Hepatocyte (in vitro differentiated cells): ENCODE results near the gene RPS6KA5. TPM values are rescaled to one million over a fixed set of nuclear protein-coding genes. Genes with fewer than 3 reads are reported as not detected.

Experiments used
- DNase-seq: peaks from one replicate; pipeline ENCODE4 v3.0.0-alpha.2; 2016; ENCODE audit warnings: low spot score
- H2AFZ ChIP-seq: fragments of 200-600 bp; sonication (generic); 2 replicates; pipeline ENCODE4 v1.6.0; 2016; ENCODE audit warnings: antibody characterized with exemption, mild to moderate bottlenecking
- H3K27ac ChIP-seq: fragments of 200-600 bp; sonication (generic); 2 replicates; pipeline ENCODE4 v1.5.1; 2016; ENCODE audit warnings: mild to moderate bottlenecking
- H3K27me3 ChIP-seq: fragments of 200-600 bp; sonication (generic); 2 replicates; pipeline ENCODE4 v1.6.1; 2016
- H3K36me3 ChIP-seq: fragments of 200-600 bp; sonication (generic); replicated peaks from 2 replicates; pipeline ENCODE4 v1.5.1; 2016; ENCODE audit warnings: low read depth; ENCODE audit not compliant: insufficient read depth
- H3K4me1 ChIP-seq: fragments of 200-600 bp; sonication (generic); 2 replicates; pipeline ENCODE4 v1.5.1; 2016; ENCODE audit warnings: mild to moderate bottlenecking, moderate library complexity; ENCODE audit not compliant: insufficient read depth
- H3K4me2 ChIP-seq: fragments of 200-600 bp; sonication (generic); 2 replicates; pipeline ENCODE4 v1.6.0; 2016
- H3K4me3 ChIP-seq: fragments of 200-600 bp; sonication (generic); 2 replicates; pipeline ENCODE4 v1.5.1; 2016; ENCODE audit warnings: mild to moderate bottlenecking
- H3K79me2 ChIP-seq: fragments of 200-600 bp; sonication (generic); 2 replicates; pipeline ENCODE4 v1.6.0; 2017; ENCODE audit warnings: mild to moderate bottlenecking
- H3K9me2 ChIP-seq: fragments of 200-600 bp; sonication (generic); replicated peaks from 2 replicates; pipeline ENCODE4 v1.6.0; 2017; ENCODE audit warnings: mild to moderate bottlenecking; ENCODE audit not compliant: insufficient read depth
- H3K9me3 ChIP-seq: fragments of 200-600 bp; sonication (generic); 2 replicates; pipeline ENCODE4 v1.5.1; 2016; ENCODE audit warnings: low read depth, mild to moderate bottlenecking
- H4K20me1 ChIP-seq: fragments of 200-600 bp; sonication (generic); 2 replicates; pipeline ENCODE4 v1.6.0; 2016; ENCODE audit warnings: mild to moderate bottlenecking; ENCODE audit not compliant: insufficient read depth, poor library complexity, severe bottlenecking
- EZH2 ChIP-seq: fragments of 200-600 bp; sonication (generic); IDR thresholded peaks from 2 replicates; pipeline ENCODE4 v1.6.1; 2016; ENCODE audit warnings: antibody characterized with exemption, mild to moderate bottlenecking, borderline replicate concordance
- EZH2phosphoT487 ChIP-seq: fragments of 200-600 bp; sonication (generic); IDR thresholded peaks from one replicate; pipeline ENCODE4 v1.6.1; 2018; ENCODE audit warnings: antibody characterized with exemption, mild to moderate bottlenecking, low read depth, moderate library complexity; ENCODE audit not compliant: unreplicated experiment, severe bottlenecking
- WGBS: methylation state at CpG from one replicate; pipeline ENCODE4 v1.1.6; 2016; ENCODE audit warnings: low lambda C conversion rate; ENCODE audit errors: missing lambda C conversion rate; 5-methylcytosine and 5-hydroxymethylcytosine counted together
- polyA plus RNA-seq: library from polyadenylated mRNA; unstranded; fragments of >200 nt; fragmentation: Nextera tagmentation; extraction: Ambion mirVana; gene quantifications from 2 replicates; pipeline ENCODE4 v1.2.1, GENCODE V29; 2016
- total RNA-seq: library from RNA; depleted of rRNA; stranded (reverse); fragments of >200 nt; gene quantifications from 2 replicates; pipeline ENCODE4 v1.2.3, GENCODE V29; 2014
- TF ChIP-seq, protein P1 (sequence below): fragments of 200-600 bp; sonication (generic); IDR thresholded peaks from 2 replicates; pipeline ENCODE4 v1.5.1; 2016; ENCODE audit warnings: antibody characterized with exemption, mild to moderate bottlenecking; ENCODE audit not compliant: poor library complexity

RPS6KA5 gene
- total and polyA plus RNA-seq, 2 experiments from 2014 or later: 4.8 to 6.3 TPM

GRCh38 chr14:90907178-90907577, 153.3 kb downstream of the RPS6KA5 start:
- 96% methylated on average over 3 of the region's 3 CpGs for WGBS
- DNase-seq: no peak
- no peak for TF ChIP-seq EZH2phosphoT487
- TF ChIP-seq EZH2: no peak
- TF ChIP-seq, protein P1, sequence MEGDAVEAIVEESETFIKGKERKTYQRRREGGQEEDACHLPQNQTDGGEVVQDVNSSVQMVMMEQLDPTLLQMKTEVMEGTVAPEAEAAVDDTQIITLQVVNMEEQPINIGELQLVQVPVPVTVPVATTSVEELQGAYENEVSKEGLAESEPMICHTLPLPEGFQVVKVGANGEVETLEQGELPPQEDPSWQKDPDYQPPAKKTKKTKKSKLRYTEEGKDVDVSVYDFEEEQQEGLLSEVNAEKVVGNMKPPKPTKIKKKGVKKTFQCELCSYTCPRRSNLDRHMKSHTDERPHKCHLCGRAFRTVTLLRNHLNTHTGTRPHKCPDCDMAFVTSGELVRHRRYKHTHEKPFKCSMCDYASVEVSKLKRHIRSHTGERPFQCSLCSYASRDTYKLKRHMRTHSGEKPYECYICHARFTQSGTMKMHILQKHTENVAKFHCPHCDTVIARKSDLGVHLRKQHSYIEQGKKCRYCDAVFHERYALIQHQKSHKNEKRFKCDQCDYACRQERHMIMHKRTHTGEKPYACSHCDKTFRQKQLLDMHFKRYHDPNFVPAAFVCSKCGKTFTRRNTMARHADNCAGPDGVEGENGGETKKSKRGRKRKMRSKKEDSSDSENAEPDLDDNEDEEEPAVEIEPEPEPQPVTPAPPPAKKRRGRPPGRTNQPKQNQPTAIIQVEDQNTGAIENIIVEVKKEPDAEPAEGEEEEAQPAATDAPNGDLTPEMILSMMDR: no peak
- H3K27ac ChIP-seq: no peak overlapping the region
- no peaks in the 10 kb centered on the region for H3K4me1 ChIP-seq
- no peak overlapping the region for H3K4me3 ChIP-seq
- no peaks in the 10 kb centered on the region for H3K9me2 ChIP-seq
- no peak overlapping the region for H2AFZ ChIP-seq
- H3K79me2 ChIP-seq: no peaks in the 10 kb centered on the region
- H3K4me2 ChIP-seq: no peak overlapping the region
- no peaks in the 10 kb centered on the region for H3K36me3 ChIP-seq
- no peaks in the 10 kb centered on the region for H4K20me1 ChIP-seq
- no peaks in the 10 kb centered on the region for H3K9me3 ChIP-seq
- no peaks in the 10 kb centered on the region for H3K27me3 ChIP-seq

- no peak overlapping the region for H2AFZ ChIP-seq
- no peak for DNase-seq
- H3K9me2 ChIP-seq: no peaks in the 10 kb centered on the region
- no peak overlapping the region for H3K4me3 ChIP-seq
- no peaks in the 10 kb centered on the region for H4K20me1 ChIP-seq
- TF ChIP-seq EZH2: no peak
- TF ChIP-seq, protein P1: no peak
- no peak for TF ChIP-seq EZH2phosphoT487
- no peaks in the 10 kb centered on the region for H3K9me3 ChIP-seq
- no peaks in the 10 kb centered on the region for H3K27me3 ChIP-seq
- no peak overlapping the region for H3K4me2 ChIP-seq
- no peaks in the 10 kb centered on the region for H3K79me2 ChIP-seq
- H3K27ac ChIP-seq: no peak overlapping the region
- no peaks in the 10 kb centered on the region for H3K4me1 ChIP-seq
- H3K36me3 ChIP-seq: no peaks in the 10 kb centered on the region
These were observed 154.9 kb downstream of the RPS6KA5 start for GRCh38 chr14:90905531-90905930.

GRCh38 chr14:90903101-90903500, 157.3 kb downstream of the RPS6KA5 start:
- Histone ChIP-seq H2AFZ (no peak overlapping the region), H3K4me3 (no peak overlapping the region), H3K9me3 (no peaks in the 10 kb centered on the region), H3K79me2 (no peaks in the 10 kb centered on the region), H3K4me2 (no peak overlapping the region), H3K27ac (no peak overlapping the region), H4K20me1 (no peaks in the 10 kb centered on the region), H3K36me3 (no peaks in the 10 kb centered on the region), H3K27me3 (no peaks in the 10 kb centered on the region), H3K9me2 (no peaks in the 10 kb centered on the region), H3K4me1 (no peaks in the 10 kb centered on the region)
- DNase-seq: peak; percentile 74
- 0% methylated on average over 1 of the region's 1 CpG for WGBS
- no peak for TF ChIP-seq EZH2
- TF ChIP-seq, protein P1: peak; percentile 86
- no peak for TF ChIP-seq EZH2phosphoT487

DNA sequence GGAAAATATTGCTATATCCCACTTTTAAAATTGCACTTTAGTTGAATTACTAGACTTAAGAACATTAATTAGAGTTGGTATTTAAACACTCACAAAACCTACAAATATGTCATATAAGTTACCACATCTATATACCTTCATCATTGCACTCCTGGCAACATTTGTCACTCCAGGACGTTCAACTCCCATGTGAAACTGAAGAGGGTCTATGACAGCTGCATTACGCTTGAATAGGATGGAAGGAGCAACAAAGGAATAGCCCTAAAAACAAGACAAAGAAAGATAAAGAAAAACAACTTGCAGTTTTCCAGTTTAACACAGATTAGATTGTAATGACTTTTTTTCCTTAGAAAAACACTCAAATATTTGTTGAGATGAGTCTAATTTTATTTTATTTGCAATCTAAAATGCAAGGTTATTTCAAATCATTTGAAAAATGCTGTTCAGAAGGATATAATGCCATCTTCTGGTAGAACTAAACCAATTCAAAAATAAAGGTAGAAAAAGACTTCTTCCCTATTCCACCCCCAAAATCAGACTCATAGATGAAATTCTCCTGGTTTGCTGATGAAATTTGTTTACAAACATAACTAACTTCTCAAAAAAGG, 159.9 kb downstream of the RPS6KA5 start:
- Histone ChIP-seq H3K27ac (no peak overlapping the region), H3K9me2 (no peaks in the 10 kb centered on the region), H3K79me2 (no peaks in the 10 kb centered on the region), H4K20me1 (no peaks in the 10 kb centered on the region), H3K9me3 (no peaks in the 10 kb centered on the region), H3K4me2 (no peak overlapping the region), H2AFZ (no peak overlapping the region), H3K4me1 (no peaks in the 10 kb centered on the region), H3K36me3 (no peaks in the 10 kb centered on the region), H3K27me3 (no peaks in the 10 kb centered on the region), H3K4me3 (no peak overlapping the region)
- TF ChIP-seq EZH2 (no peak), EZH2phosphoT487 (no peak)
- TF ChIP-seq, protein P1: peak; percentile 21
- no peak for DNase-seq
- 76% methylated on average over 2 of the region's 2 CpGs for WGBS
